PC-3 (cell line): ENCODE data around the gene L1CAM. TPM values are rescaled to one million over a fixed set of nuclear protein-coding genes. Genes with fewer than 3 reads are reported as not detected.

Experiments used
- ATAC-seq: fragments of 200-7000 bp; cut with Tn5 transposase; 2 replicates; pipeline ENCODE4 v1.9.1; 2020; ENCODE audit warnings: mild to moderate bottlenecking, moderate library complexity
- Bru-seq: library from RNA; stranded (reverse); fragments of 400-500 nt; gene quantifications from one replicate; lab custom pipeline; 2021; lab: Mats Ljungman, UMichigan
- BruChase-seq, 2 experiments: library from RNA; stranded (reverse); fragments of 400-500 nt; gene quantifications; one replicate each; lab custom pipeline; 2021; lab: Mats Ljungman, UMichigan
- BruUV-seq: library from RNA; stranded (reverse); fragments of 400-500 nt; replicated peaks from 2 replicates; lab custom pipeline; 2021; lab: Mats Ljungman, UMichigan
- CTCF ChIA-PET: fragments of 300-600 bp; sonication (Branson Sonifier 250); formaldehyde crosslinking; loops from one replicate; lab custom pipeline; 2022; ENCODE audit warnings: antibody characterized with exemption; lab: Charles Lee
- POLR2A ChIA-PET: fragments of 300-600 bp; sonication (Branson Sonifier 250); formaldehyde crosslinking; loops from one replicate; lab custom pipeline; 2022; ENCODE audit warnings: antibody characterized with exemption; ENCODE audit not compliant: unreplicated experiment; lab: Charles Lee
- DNase-seq: peaks from one replicate; pipeline ENCODE4 v3.0.0-alpha.2; 2015
- H2AFZ ChIP-seq: fragments of 300-600 bp; sonication (generic); 2 replicates; pipeline ENCODE4 v1.6.0; 2016; ENCODE audit warnings: antibody characterized with exemption, low read length
- H3F3A ChIP-seq: fragments of 300-600 bp; sonication (generic); one replicate; pipeline ENCODE4 v1.6.0; 2017; ENCODE audit warnings: antibody characterized with exemption, low read length, control low read depth, mild to moderate bottlenecking; ENCODE audit not compliant: unreplicated experiment
- H3K27ac ChIP-seq: fragments of 300-600 bp; sonication (generic); 2 replicates; pipeline ENCODE4 v1.5.1; 2016; ENCODE audit warnings: mild to moderate bottlenecking, low read length
- H3K27me3 ChIP-seq: fragments of 300-600 bp; sonication (generic); 2 replicates; pipeline ENCODE4 v1.6.1; 2016; ENCODE audit warnings: low read length, mixed read lengths
- H3K36me3 ChIP-seq: fragments of 300-600 bp; sonication (generic); 2 replicates; pipeline ENCODE4 v1.6.1; 2016; ENCODE audit warnings: low read depth, mixed run types, low read length, mixed read lengths
- H3K4me1 ChIP-seq: fragments of 300-600 bp; sonication (generic); 2 replicates; pipeline ENCODE4 v1.5.1; 2016; ENCODE audit warnings: low read length; ENCODE audit not compliant: insufficient read depth
- H3K4me2 ChIP-seq: fragments of 300-600 bp; sonication (generic); 2 replicates; pipeline ENCODE4 v1.6.0; 2016; ENCODE audit warnings: low read length
- H3K4me3 ChIP-seq: fragments of 300-600 bp; sonication (generic); 2 replicates; pipeline ENCODE4 v1.5.1; 2016; ENCODE audit warnings: mild to moderate bottlenecking, low read length, mixed read lengths
- H3K79me2 ChIP-seq: fragments of 300-600 bp; sonication (generic); 2 replicates; pipeline ENCODE4 v1.6.1; 2017; ENCODE audit warnings: low read length, mixed read lengths
- H3K9ac ChIP-seq: fragments of 300-600 bp; sonication (generic); 2 replicates; pipeline ENCODE4 v1.6.0; 2016; ENCODE audit warnings: mild to moderate bottlenecking, low read length
- H3K9me2 ChIP-seq: fragments of 300-600 bp; sonication (generic); replicated peaks from 2 replicates; pipeline ENCODE4 v1.6.1; 2016; ENCODE audit warnings: mixed run types, low read length, mixed read lengths
- H3K9me3 ChIP-seq: fragments of 300-600 bp; sonication (generic); 2 replicates; pipeline ENCODE4 v1.6.1; 2016; ENCODE audit warnings: low read length, mixed read lengths
- H4K20me1 ChIP-seq: fragments of 300-600 bp; sonication (generic); 2 replicates; pipeline ENCODE4 v1.6.1; 2016; ENCODE audit warnings: low read length, mixed read lengths
- EZH2 ChIP-seq: fragments of 300-600 bp; sonication (generic); IDR thresholded peaks from one replicate; pipeline ENCODE4 v1.6.1; 2017; ENCODE audit warnings: antibody characterized with exemption, mild to moderate bottlenecking, low read length; ENCODE audit not compliant: unreplicated experiment
- EZH2phosphoT487 ChIP-seq: fragments of 300-600 bp; sonication (generic); IDR thresholded peaks from 2 replicates; pipeline ENCODE4 v1.6.1; 2018; ENCODE audit warnings: mild to moderate bottlenecking, antibody characterized with exemption, low read length, borderline replicate concordance
- intact Hi-C: fragments of 100-400 bp; cut with micrococcal nuclease; formaldehyde crosslinking; loops from 2 replicates; pipeline ENCODE4 v1.9.0; 2023
- long read RNA-seq: library from polyadenylated mRNA; unstranded; transcript quantifications from one replicate; pipeline ENCODE4 v2.0.0, GENCODE V29; 2021; ENCODE audit not compliant: unreplicated experiment
- total RNA-seq: library from RNA; depleted of rRNA; stranded (reverse); fragments of >200 nt; gene quantifications from 2 replicates; pipeline ENCODE4 v1.2.3, GENCODE V29; 2014; rRNA removed
- TF ChIP-seq, protein P1 (sequence below): fragments of 300-600 bp; sonication (generic); conservative IDR thresholded peaks from 2 replicates; pipeline ENCODE4 v1.5.1; 2017; ENCODE audit warnings: antibody characterized with exemption, low read depth, mild to moderate bottlenecking, low read length

L1CAM gene, protein sequence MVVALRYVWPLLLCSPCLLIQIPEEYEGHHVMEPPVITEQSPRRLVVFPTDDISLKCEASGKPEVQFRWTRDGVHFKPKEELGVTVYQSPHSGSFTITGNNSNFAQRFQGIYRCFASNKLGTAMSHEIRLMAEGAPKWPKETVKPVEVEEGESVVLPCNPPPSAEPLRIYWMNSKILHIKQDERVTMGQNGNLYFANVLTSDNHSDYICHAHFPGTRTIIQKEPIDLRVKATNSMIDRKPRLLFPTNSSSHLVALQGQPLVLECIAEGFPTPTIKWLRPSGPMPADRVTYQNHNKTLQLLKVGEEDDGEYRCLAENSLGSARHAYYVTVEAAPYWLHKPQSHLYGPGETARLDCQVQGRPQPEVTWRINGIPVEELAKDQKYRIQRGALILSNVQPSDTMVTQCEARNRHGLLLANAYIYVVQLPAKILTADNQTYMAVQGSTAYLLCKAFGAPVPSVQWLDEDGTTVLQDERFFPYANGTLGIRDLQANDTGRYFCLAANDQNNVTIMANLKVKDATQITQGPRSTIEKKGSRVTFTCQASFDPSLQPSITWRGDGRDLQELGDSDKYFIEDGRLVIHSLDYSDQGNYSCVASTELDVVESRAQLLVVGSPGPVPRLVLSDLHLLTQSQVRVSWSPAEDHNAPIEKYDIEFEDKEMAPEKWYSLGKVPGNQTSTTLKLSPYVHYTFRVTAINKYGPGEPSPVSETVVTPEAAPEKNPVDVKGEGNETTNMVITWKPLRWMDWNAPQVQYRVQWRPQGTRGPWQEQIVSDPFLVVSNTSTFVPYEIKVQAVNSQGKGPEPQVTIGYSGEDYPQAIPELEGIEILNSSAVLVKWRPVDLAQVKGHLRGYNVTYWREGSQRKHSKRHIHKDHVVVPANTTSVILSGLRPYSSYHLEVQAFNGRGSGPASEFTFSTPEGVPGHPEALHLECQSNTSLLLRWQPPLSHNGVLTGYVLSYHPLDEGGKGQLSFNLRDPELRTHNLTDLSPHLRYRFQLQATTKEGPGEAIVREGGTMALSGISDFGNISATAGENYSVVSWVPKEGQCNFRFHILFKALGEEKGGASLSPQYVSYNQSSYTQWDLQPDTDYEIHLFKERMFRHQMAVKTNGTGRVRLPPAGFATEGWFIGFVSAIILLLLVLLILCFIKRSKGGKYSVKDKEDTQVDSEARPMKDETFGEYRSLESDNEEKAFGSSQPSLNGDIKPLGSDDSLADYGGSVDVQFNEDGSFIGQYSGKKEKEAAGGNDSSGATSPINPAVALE
- 5.2 and 11.2 TPM in 2 replicates for total RNA-seq
- percentile 35 among the genes with signal in this experiment for Bru-seq, nascent RNA
- BruChase-seq, experiment 1, labeled RNA remaining after a 6-hour chase = percentile 56 among the genes with signal in this experiment
- percentile 32 among the genes with signal in this experiment for BruChase-seq, experiment 2, labeled RNA remaining after a 2-hour chase
- long read RNA-seq, full-length matches to known transcripts = 1 of 3 reads
- long read RNA-seq, partial matches to known transcripts = 0 of 3 reads
- long read RNA-seq, other reads (novel, unspliced or antisense) = 2 of 3 reads

- Histone ChIP-seq H3K9me2 (no peaks in the 10 kb centered on the region), H4K20me1 (no peaks in the 10 kb centered on the region), H3K9ac (0 out of 2 replicates have a peak within 1 kb of the TSS, but pooled peaks have one; percentile 29), H3K4me1 (peaks cover 9% of the 10 kb centered on the region; the same call in 1 of the 2 replicates), H3K4me2 (peak within 1 kb of the TSS; percentile 81), H3K36me3 (no peaks in the 10 kb centered on the region), H3K27ac (no peak within 1 kb of the TSS), H3K9me3 (no peaks in the 10 kb centered on the region), H3K4me3 (peak within 1 kb of the TSS; percentile 63), H3F3A (no peaks in the 10 kb centered on the region), H3K27me3 (peaks cover 6% of the 10 kb centered on the region; the same call in 1 of the 2 replicates), H2AFZ (peak within 1 kb of the TSS; percentile 55; the same call in 1 of the 2 replicates), H3K79me2 (no peaks in the 10 kb centered on the region)
- intact Hi-C loops = no loop called here
- ChIA-PET CTCF (no interaction called here), POLR2A (no interaction called here)
- TF ChIP-seq EZH2phosphoT487 = no peak
- TF ChIP-seq, protein P1, sequence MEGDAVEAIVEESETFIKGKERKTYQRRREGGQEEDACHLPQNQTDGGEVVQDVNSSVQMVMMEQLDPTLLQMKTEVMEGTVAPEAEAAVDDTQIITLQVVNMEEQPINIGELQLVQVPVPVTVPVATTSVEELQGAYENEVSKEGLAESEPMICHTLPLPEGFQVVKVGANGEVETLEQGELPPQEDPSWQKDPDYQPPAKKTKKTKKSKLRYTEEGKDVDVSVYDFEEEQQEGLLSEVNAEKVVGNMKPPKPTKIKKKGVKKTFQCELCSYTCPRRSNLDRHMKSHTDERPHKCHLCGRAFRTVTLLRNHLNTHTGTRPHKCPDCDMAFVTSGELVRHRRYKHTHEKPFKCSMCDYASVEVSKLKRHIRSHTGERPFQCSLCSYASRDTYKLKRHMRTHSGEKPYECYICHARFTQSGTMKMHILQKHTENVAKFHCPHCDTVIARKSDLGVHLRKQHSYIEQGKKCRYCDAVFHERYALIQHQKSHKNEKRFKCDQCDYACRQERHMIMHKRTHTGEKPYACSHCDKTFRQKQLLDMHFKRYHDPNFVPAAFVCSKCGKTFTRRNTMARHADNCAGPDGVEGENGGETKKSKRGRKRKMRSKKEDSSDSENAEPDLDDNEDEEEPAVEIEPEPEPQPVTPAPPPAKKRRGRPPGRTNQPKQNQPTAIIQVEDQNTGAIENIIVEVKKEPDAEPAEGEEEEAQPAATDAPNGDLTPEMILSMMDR = no peak
- ATAC-seq (peak; percentile 43), DNase-seq (peak; percentile 13)
- BruUV-seq = no TSS peak
These were observed at the start of gene L1CAM for GRCh38 chrX:153885968-153886903. Gene L1CAM, minus strand, starts transcription at chrX:153886173. Its CDS starts 10,337 bp downstream, at chrX:153875836.

DNA sequence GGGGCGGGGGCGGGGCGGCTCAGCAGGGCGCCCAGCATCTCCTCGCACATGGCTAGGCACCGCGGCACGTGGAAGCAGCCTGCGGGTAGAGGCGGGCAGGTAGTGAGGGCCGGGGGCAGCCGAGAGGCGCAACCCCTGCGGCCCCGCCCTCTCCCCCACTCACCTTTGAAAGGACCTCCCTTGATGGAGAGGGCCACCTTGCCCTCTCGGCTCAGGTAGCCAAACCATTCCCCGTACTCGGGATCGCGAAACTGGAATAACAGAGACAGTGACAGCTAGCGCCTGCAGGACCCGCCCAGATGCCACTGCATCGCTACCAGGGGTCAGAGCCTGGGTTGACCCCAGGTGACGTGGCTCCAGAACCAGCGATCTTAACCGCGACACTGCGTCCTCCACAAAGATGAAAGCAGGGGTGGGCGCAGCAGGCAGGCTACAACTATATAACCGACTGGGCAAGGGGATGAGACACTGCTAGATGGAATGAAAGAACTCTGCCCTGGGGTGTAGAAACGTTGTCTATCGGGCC, 49.4 kb upstream of the L1CAM start:
- H3K36me3 ChIP-seq = peaks cover 11% of the 10 kb centered on the region
- CTCF ChIA-PET = interaction anchor here (0.8 to 1.2 kb wide), 2 partner anchors 10 to 12 kb away, joined by 4 to 6 read pairs; no protein-coding TSS in a partner anchor
- H3K9ac ChIP-seq = peak overlapping the region; percentile 9; the same call in 1 of the 2 replicates
- TF ChIP-seq, protein P1 = no peak
- no peak for TF ChIP-seq EZH2phosphoT487
- TF ChIP-seq EZH2 = no peak
- peak overlapping the region; percentile 69 for H2AFZ ChIP-seq
- no peaks in the 10 kb centered on the region for H3K9me2 ChIP-seq
- intact Hi-C loops = no loop called here
- no peaks in the 10 kb centered on the region for H4K20me1 ChIP-seq
- BruUV-seq = no TSS peak
- peaks cover 5% of the 10 kb centered on the region; the same call in 1 of the 2 replicates for H3K4me1 ChIP-seq
- H3K27ac ChIP-seq = no peak overlapping the region
- H3K9me3 ChIP-seq = no peaks in the 10 kb centered on the region
- H3K79me2 ChIP-seq = peaks cover 32% of the 10 kb centered on the region
- H3K4me3 ChIP-seq = peak overlapping the region; percentile 61; the same call in 1 of the 2 replicates
- POLR2A ChIA-PET = no interaction called here
- H3K27me3 ChIP-seq = no peaks in the 10 kb centered on the region
- DNase-seq (no peak), ATAC-seq (0 out of 2 replicates have a peak, but pooled peaks have one; percentile 5)
- H3K4me2 ChIP-seq = peak overlapping the region; percentile 75
- no peaks in the 10 kb centered on the region for H3F3A ChIP-seq
